PC-3 (cell line): ENCODE data around the gene COPS8. TPM values are rescaled to one million over a fixed set of nuclear protein-coding genes. Genes with fewer than 3 reads are reported as not detected.
A peak's percentile ranks its signal among the peaks of the same experiment; 100 is the strongest.

Experiments
- ATAC-seq: fragments of 200-7000 bp; cut with Tn5 transposase; 2 replicates; pipeline ENCODE4 v1.9.1; 2020; ENCODE audit warnings: mild to moderate bottlenecking, moderate library complexity
- BruUV-seq: library from RNA; stranded (reverse); fragments of 400-500 nt; replicated peaks from 2 replicates; lab custom pipeline; 2021; lab: Mats Ljungman, UMichigan
- CTCF ChIA-PET: fragments of 300-600 bp; sonication (Branson Sonifier 250); formaldehyde crosslinking; loops from one replicate; lab custom pipeline; 2022; ENCODE audit warnings: antibody characterized with exemption; lab: Charles Lee
- POLR2A ChIA-PET: fragments of 300-600 bp; sonication (Branson Sonifier 250); formaldehyde crosslinking; loops from one replicate; lab custom pipeline; 2022; ENCODE audit warnings: antibody characterized with exemption; ENCODE audit not compliant: unreplicated experiment; lab: Charles Lee
- DNase-seq: peaks from one replicate; pipeline ENCODE4 v3.0.0-alpha.2; 2015
- H2AFZ ChIP-seq: fragments of 300-600 bp; sonication (generic); 2 replicates; pipeline ENCODE4 v1.6.0; 2016; ENCODE audit warnings: antibody characterized with exemption, low read length
- H3F3A ChIP-seq: fragments of 300-600 bp; sonication (generic); one replicate; pipeline ENCODE4 v1.6.0; 2017; ENCODE audit warnings: antibody characterized with exemption, low read length, control low read depth, mild to moderate bottlenecking; ENCODE audit not compliant: unreplicated experiment
- H3K27ac ChIP-seq: fragments of 300-600 bp; sonication (generic); 2 replicates; pipeline ENCODE4 v1.5.1; 2016; ENCODE audit warnings: mild to moderate bottlenecking, low read length
- H3K27me3 ChIP-seq: fragments of 300-600 bp; sonication (generic); 2 replicates; pipeline ENCODE4 v1.6.1; 2016; ENCODE audit warnings: low read length, mixed read lengths
- H3K36me3 ChIP-seq: fragments of 300-600 bp; sonication (generic); 2 replicates; pipeline ENCODE4 v1.6.1; 2016; ENCODE audit warnings: low read depth, mixed run types, low read length, mixed read lengths
- H3K4me1 ChIP-seq: fragments of 300-600 bp; sonication (generic); 2 replicates; pipeline ENCODE4 v1.5.1; 2016; ENCODE audit warnings: low read length; ENCODE audit not compliant: insufficient read depth
- H3K4me2 ChIP-seq: fragments of 300-600 bp; sonication (generic); 2 replicates; pipeline ENCODE4 v1.6.0; 2016; ENCODE audit warnings: low read length
- H3K4me3 ChIP-seq: fragments of 300-600 bp; sonication (generic); 2 replicates; pipeline ENCODE4 v1.5.1; 2016; ENCODE audit warnings: mild to moderate bottlenecking, low read length, mixed read lengths
- H3K79me2 ChIP-seq: fragments of 300-600 bp; sonication (generic); 2 replicates; pipeline ENCODE4 v1.6.1; 2017; ENCODE audit warnings: low read length, mixed read lengths
- H3K9ac ChIP-seq: fragments of 300-600 bp; sonication (generic); 2 replicates; pipeline ENCODE4 v1.6.0; 2016; ENCODE audit warnings: mild to moderate bottlenecking, low read length
- H3K9me2 ChIP-seq: fragments of 300-600 bp; sonication (generic); replicated peaks from 2 replicates; pipeline ENCODE4 v1.6.1; 2016; ENCODE audit warnings: mixed run types, low read length, mixed read lengths
- H3K9me3 ChIP-seq: fragments of 300-600 bp; sonication (generic); 2 replicates; pipeline ENCODE4 v1.6.1; 2016; ENCODE audit warnings: low read length, mixed read lengths
- H4K20me1 ChIP-seq: fragments of 300-600 bp; sonication (generic); 2 replicates; pipeline ENCODE4 v1.6.1; 2016; ENCODE audit warnings: low read length, mixed read lengths
- CTCF ChIP-seq: fragments of 300-600 bp; sonication (generic); conservative IDR thresholded peaks from 2 replicates; pipeline ENCODE4 v1.5.1; 2017; ENCODE audit warnings: antibody characterized with exemption, low read depth, mild to moderate bottlenecking, low read length
- EZH2 ChIP-seq: fragments of 300-600 bp; sonication (generic); IDR thresholded peaks from one replicate; pipeline ENCODE4 v1.6.1; 2017; ENCODE audit warnings: antibody characterized with exemption, mild to moderate bottlenecking, low read length; ENCODE audit not compliant: unreplicated experiment
- EZH2phosphoT487 ChIP-seq: fragments of 300-600 bp; sonication (generic); IDR thresholded peaks from 2 replicates; pipeline ENCODE4 v1.6.1; 2018; ENCODE audit warnings: mild to moderate bottlenecking, antibody characterized with exemption, low read length, borderline replicate concordance
- intact Hi-C: fragments of 100-400 bp; cut with micrococcal nuclease; formaldehyde crosslinking; loops from 2 replicates; pipeline ENCODE4 v1.9.0; 2023
- total RNA-seq: library from RNA; depleted of rRNA; stranded (reverse); fragments of >200 nt; gene quantifications from 2 replicates; pipeline ENCODE4 v1.2.3, GENCODE V29; 2014

The COPS8 gene
- total RNA-seq, 1 experiment from 2014 or later = 109 TPM

GRCh38 chr2:237092920-237093781, 7.5 kb downstream of the COPS8 start:
- no TSS peak for BruUV-seq
- no peak overlapping the region for H3K27ac ChIP-seq
- no peaks in the 10 kb centered on the region for H3K9me2 ChIP-seq
- no peaks in the 10 kb centered on the region for H3K9me3 ChIP-seq
- TF ChIP-seq EZH2phosphoT487 (no peak), CTCF (peak; percentile 70)
- H3K36me3 ChIP-seq = peaks cover 48% of the 10 kb centered on the region
- H3K79me2 ChIP-seq = peaks cover 59% of the 10 kb centered on the region
- no peak overlapping the region for H3K9ac ChIP-seq
- no peak overlapping the region for H3K4me2 ChIP-seq
- ChIA-PET POLR2A (no interaction called here), CTCF (interaction anchor here (0.6 to 1.0 kb wide), 3 partner anchors 16 to 329 kb away, joined by 3 to 4 read pairs (median 3); no protein-coding TSS in a partner anchor)
- no peak overlapping the region for H3K4me3 ChIP-seq
- peaks cover 14% of the 10 kb centered on the region for H3F3A ChIP-seq
- H4K20me1 ChIP-seq = peaks cover 11% of the 10 kb centered on the region
- H2AFZ ChIP-seq = no peak overlapping the region
- peak; percentile 55 for ATAC-seq
- intact Hi-C loops = no loop called here
- H3K4me1 ChIP-seq = peaks cover 23% of the 10 kb centered on the region
- no peaks in the 10 kb centered on the region for H3K27me3 ChIP-seq
- DNase-seq = peak; percentile 58

GRCh38 chr2:237096201-237096600, 10.5 kb downstream of the COPS8 start:
- Histone ChIP-seq H3K27me3 (no peaks in the 10 kb centered on the region), H3K36me3 (peaks cover 62% of the 10 kb centered on the region), H3K9me3 (no peaks in the 10 kb centered on the region), H4K20me1 (peaks cover 8% of the 10 kb centered on the region; the same call in 1 of the 2 replicates), H3K4me1 (peaks cover 28% of the 10 kb centered on the region), H3K9me2 (no peaks in the 10 kb centered on the region), H3K9ac (no peak overlapping the region), H3F3A (peaks cover 14% of the 10 kb centered on the region), H3K4me3 (no peak overlapping the region), H3K79me2 (peaks cover 29% of the 10 kb centered on the region), H2AFZ (no peak overlapping the region), H3K27ac (no peak overlapping the region), H3K4me2 (no peak overlapping the region)
- POLR2A ChIA-PET = no interaction called here
- CTCF ChIA-PET = no interaction called here
- ATAC-seq (no peak), DNase-seq (no peak)
- BruUV-seq = no TSS peak
- intact Hi-C loops = no loop called here
- TF ChIP-seq CTCF = no peak
- TF ChIP-seq EZH2 = no peak
- TF ChIP-seq EZH2phosphoT487 = no peak

GRCh38 chr2:237096911-237097310, 11.2 kb downstream of the COPS8 start:
- Histone ChIP-seq H3K36me3 (peaks cover 68% of the 10 kb centered on the region), H3K27me3 (no peaks in the 10 kb centered on the region), H3K27ac (peak overlapping the region; percentile 75), H3K79me2 (peaks cover 22% of the 10 kb centered on the region), H3K9me2 (no peaks in the 10 kb centered on the region), H3K4me1 (peaks cover 28% of the 10 kb centered on the region), H3K9me3 (no peaks in the 10 kb centered on the region), H2AFZ (no peak overlapping the region), H4K20me1 (peaks cover 8% of the 10 kb centered on the region; the same call in 1 of the 2 replicates), H3K4me2 (peak overlapping the region; percentile 45; the same call in 1 of the 2 replicates), H3F3A (peaks cover 14% of the 10 kb centered on the region), H3K4me3 (0 out of 2 replicates have a peak overlapping the region, but pooled peaks have one; percentile 16), H3K9ac (no peak overlapping the region)
- no peak for TF ChIP-seq CTCF
- TF ChIP-seq EZH2 = no peak
- TF ChIP-seq EZH2phosphoT487 = no peak
- POLR2A ChIA-PET = no interaction called here
- intact Hi-C loops = no loop called here
- BruUV-seq = no TSS peak
- no peak for DNase-seq
- no peak for ATAC-seq
- CTCF ChIA-PET = no interaction called here
